DOHH2 (cell line): Measurements from ENCODE around the gene CEP290.

Experiments
- H3F3A ChIP-seq: fragments of 200-600 bp; sonication (generic), shearing (Covaris generic); 2 replicates; pipeline ENCODE4 v1.6.0; 2016; ENCODE audit warnings: antibody characterized with exemption, mild to moderate bottlenecking; ENCODE audit not compliant: control insufficient read depth, insufficient read depth
- H3K27ac ChIP-seq: fragments of 200-600 bp; sonication (generic); 2 replicates; pipeline ENCODE4 v1.5.1; 2014; ENCODE audit warnings: low read depth, mild to moderate bottlenecking, low read length, moderate library complexity
- H3K27me3 ChIP-seq: fragments of 200-600 bp; sonication (generic); 2 replicates; pipeline ENCODE4 v1.6.1; 2014; ENCODE audit warnings: mild to moderate bottlenecking, low read length, mixed read lengths; ENCODE audit not compliant: control insufficient read depth
- H3K36me3 ChIP-seq: fragments of 200-600 bp; sonication (generic); 2 replicates; pipeline ENCODE4 v1.6.1; 2014; ENCODE audit warnings: mild to moderate bottlenecking, low read length, moderate library complexity, mixed read lengths; ENCODE audit not compliant: control insufficient read depth
- H3K4me1 ChIP-seq: fragments of 200-600 bp; sonication (generic); 2 replicates; pipeline ENCODE4 v1.6.1; 2014; ENCODE audit warnings: mild to moderate bottlenecking, low read length, mixed read lengths; ENCODE audit not compliant: control insufficient read depth
- H3K4me2 ChIP-seq: fragments of 200-600 bp; sonication (generic); 2 replicates; pipeline ENCODE4 v1.6.0; 2014; ENCODE audit warnings: mild to moderate bottlenecking, low read length, moderate library complexity
- H3K4me3 ChIP-seq: fragments of 200-600 bp; sonication (generic); 2 replicates; pipeline ENCODE4 v1.5.1; 2014; ENCODE audit warnings: mild to moderate bottlenecking, low read length, mixed read lengths
- H3K79me2 ChIP-seq: fragments of 200-600 bp; sonication (generic); 2 replicates; pipeline ENCODE4 v1.6.1; 2014; ENCODE audit warnings: mild to moderate bottlenecking, low read length, mixed read lengths; ENCODE audit not compliant: control insufficient read depth
- H3K9me2 ChIP-seq: fragments of 200-600 bp; sonication (generic); replicated peaks from 2 replicates; pipeline ENCODE4 v1.6.1; 2014; ENCODE audit warnings: mild to moderate bottlenecking, low read length, mixed read lengths; ENCODE audit not compliant: control insufficient read depth
- H3K9me3 ChIP-seq: fragments of 200-600 bp; sonication (generic); 2 replicates; pipeline ENCODE4 v1.6.1; 2014; ENCODE audit warnings: antibody characterized with exemption, low read length, mixed read lengths; ENCODE audit not compliant: control insufficient read depth, insufficient read depth
- H4K20me1 ChIP-seq: fragments of 200-600 bp; sonication (generic); 2 replicates; pipeline ENCODE4 v1.6.0; 2014; ENCODE audit warnings: low read depth, mild to moderate bottlenecking, antibody characterized with exemption, low read length, moderate library complexity; ENCODE audit not compliant: control insufficient read depth, insufficient read depth
- EZH2phosphoT487 ChIP-seq: fragments of 200-600 bp; sonication (generic); IDR thresholded peaks from 2 replicates; pipeline ENCODE4 v1.6.1; 2017; ENCODE audit warnings: borderline replicate concordance, mild to moderate bottlenecking, antibody characterized with exemption, low read length, moderate library complexity, mixed read lengths
- TF ChIP-seq, protein P1 (sequence below): fragments of 200-600 bp; sonication (generic); IDR thresholded peaks from one replicate; pipeline ENCODE4 v1.5.1; 2014; ENCODE audit warnings: antibody characterized with exemption, mild to moderate bottlenecking, low read depth, low read length; ENCODE audit not compliant: poor library complexity, severe bottlenecking

Gene CEP290

GRCh38 chr12:88044035-88044434 lies 97.9 kb downstream of the CEP290 start:
- TF ChIP-seq EZH2phosphoT487, result no peak
- TF ChIP-seq, protein P1, sequence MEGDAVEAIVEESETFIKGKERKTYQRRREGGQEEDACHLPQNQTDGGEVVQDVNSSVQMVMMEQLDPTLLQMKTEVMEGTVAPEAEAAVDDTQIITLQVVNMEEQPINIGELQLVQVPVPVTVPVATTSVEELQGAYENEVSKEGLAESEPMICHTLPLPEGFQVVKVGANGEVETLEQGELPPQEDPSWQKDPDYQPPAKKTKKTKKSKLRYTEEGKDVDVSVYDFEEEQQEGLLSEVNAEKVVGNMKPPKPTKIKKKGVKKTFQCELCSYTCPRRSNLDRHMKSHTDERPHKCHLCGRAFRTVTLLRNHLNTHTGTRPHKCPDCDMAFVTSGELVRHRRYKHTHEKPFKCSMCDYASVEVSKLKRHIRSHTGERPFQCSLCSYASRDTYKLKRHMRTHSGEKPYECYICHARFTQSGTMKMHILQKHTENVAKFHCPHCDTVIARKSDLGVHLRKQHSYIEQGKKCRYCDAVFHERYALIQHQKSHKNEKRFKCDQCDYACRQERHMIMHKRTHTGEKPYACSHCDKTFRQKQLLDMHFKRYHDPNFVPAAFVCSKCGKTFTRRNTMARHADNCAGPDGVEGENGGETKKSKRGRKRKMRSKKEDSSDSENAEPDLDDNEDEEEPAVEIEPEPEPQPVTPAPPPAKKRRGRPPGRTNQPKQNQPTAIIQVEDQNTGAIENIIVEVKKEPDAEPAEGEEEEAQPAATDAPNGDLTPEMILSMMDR, result no peak
- H3K4me2 ChIP-seq, result no peak overlapping the region
- H4K20me1 ChIP-seq, result no peaks in the 10 kb centered on the region
- peaks cover 36% of the 10 kb centered on the region for H3K79me2 ChIP-seq
- no peaks in the 10 kb centered on the region for H3K9me3 ChIP-seq
- peaks cover 87% of the 10 kb centered on the region for H3K36me3 ChIP-seq
- no peak overlapping the region for H3K4me3 ChIP-seq
- no peaks in the 10 kb centered on the region for H3K9me2 ChIP-seq
- no peaks in the 10 kb centered on the region for H3K4me1 ChIP-seq
- no peaks in the 10 kb centered on the region for H3K27me3 ChIP-seq
- H3F3A ChIP-seq, result 0 out of 2 replicates have a peak, but pooled peaks cover 4% of the 10 kb centered on the region
- H3K27ac ChIP-seq, result no peak overlapping the region

- H3F3A ChIP-seq, result no peaks in the 10 kb centered on the region
- peaks cover 53% of the 10 kb centered on the region for H3K36me3 ChIP-seq
- H3K4me2 ChIP-seq, result peak overlapping the region; percentile 74
- TF ChIP-seq EZH2phosphoT487, result no peak
- TF ChIP-seq, protein P1, result no peak
- peaks cover 16% of the 10 kb centered on the region for H4K20me1 ChIP-seq
- no peaks in the 10 kb centered on the region for H3K9me2 ChIP-seq
- H3K27me3 ChIP-seq, result no peaks in the 10 kb centered on the region
- peaks cover 27% of the 10 kb centered on the region for H3K4me1 ChIP-seq
- H3K79me2 ChIP-seq, result peaks cover 73% of the 10 kb centered on the region
- no peaks in the 10 kb centered on the region for H3K9me3 ChIP-seq
- peak overlapping the region; percentile 95; the same call in 1 of the 2 replicates for H3K4me3 ChIP-seq
- no peak overlapping the region for H3K27ac ChIP-seq
Measured at GRCh38 chr12:88037770-88038169, 104.1 kb downstream of the CEP290 start.

DNA sequence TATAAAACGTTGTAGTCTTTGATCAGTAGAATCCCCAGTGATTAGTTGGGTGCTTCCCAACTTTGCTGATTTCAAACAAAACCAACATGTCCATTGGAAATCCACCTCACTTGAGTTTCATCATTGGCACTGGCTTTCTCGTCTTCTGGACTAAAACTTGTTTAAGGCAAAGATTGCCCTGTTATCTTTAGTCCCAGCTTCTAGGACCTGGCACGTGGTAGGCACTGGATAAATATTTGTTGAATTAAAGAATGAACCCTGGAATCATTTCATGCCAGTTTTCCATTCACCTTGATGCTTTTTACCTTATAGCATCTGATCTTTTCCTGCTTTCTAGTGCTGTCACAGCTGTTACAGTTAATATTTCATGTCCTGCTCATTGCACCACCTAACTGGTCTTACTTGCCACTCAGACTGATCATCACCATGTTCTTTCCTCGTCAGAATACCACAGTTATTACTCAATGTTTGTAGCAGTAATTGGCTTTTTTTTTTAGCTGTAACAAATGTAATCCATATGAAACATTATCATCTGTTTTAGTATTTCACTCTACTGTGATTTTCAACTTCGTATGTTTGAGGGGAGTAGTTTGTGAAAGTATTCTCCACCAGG lies 105.4 kb downstream of the CEP290 start:
- Histone ChIP-seq H3K36me3 (peaks cover 41% of the 10 kb centered on the region), H3K27me3 (no peaks in the 10 kb centered on the region), H3K4me2 (peak overlapping the region; percentile 74), H3K4me3 (peak overlapping the region; percentile 95), H3K9me3 (no peaks in the 10 kb centered on the region), H4K20me1 (peaks cover 16% of the 10 kb centered on the region), H3K4me1 (peaks cover 27% of the 10 kb centered on the region), H3K79me2 (peaks cover 60% of the 10 kb centered on the region), H3K9me2 (no peaks in the 10 kb centered on the region), H3F3A (no peaks in the 10 kb centered on the region), H3K27ac (no peak overlapping the region)
- TF ChIP-seq EZH2phosphoT487, result no peak
- TF ChIP-seq, protein P1, result no peak
